HepG2 (cell line): ENCODE results near the gene POLR3GL. TPM values are rescaled to one million over a fixed set of nuclear protein-coding genes. Genes with fewer than 3 reads are reported as not detected.
A peak's percentile ranks its signal among the peaks of the same experiment; 100 is the strongest.

Experiments used
- HMG20A ChIP-seq: IDR thresholded peaks from 2 replicates; pipeline ENCODE4 v1.6.1; 2016; ENCODE audit warnings: borderline replicate concordance
- HNRNPLL ChIP-seq: fragments of 200-400 bp; formaldehyde crosslinking; IDR thresholded peaks from 2 replicates; pipeline ENCODE4 v1.6.1; 2017; ENCODE audit warnings: mild to moderate bottlenecking, low read depth, low read length; ENCODE audit not compliant: poor library complexity, severe bottlenecking
- KAT8 ChIP-seq: IDR thresholded peaks from 2 replicates; pipeline ENCODE4 v1.6.1; 2016; ENCODE audit warnings: missing genetic modification reagents, missing compliant biosample characterization
- MEIS1 ChIP-seq: sonication (generic); formaldehyde crosslinking; IDR thresholded peaks from 2 replicates; pipeline ENCODE4 v1.9.0; 2021; ENCODE audit warnings: mild to moderate bottlenecking, missing genetic modification reagents, moderate library complexity, borderline replicate concordance
- MIER3 ChIP-seq: IDR thresholded peaks from 2 replicates; pipeline ENCODE4 v1.6.1; 2016; ENCODE audit warnings: missing compliant biosample characterization, borderline replicate concordance
- NR2F1 ChIP-seq, 2 experiments: fragments of 450-650 bp in 1 of 2; formaldehyde crosslinking in 1 of 2; IDR thresholded peaks; 2 replicates each; pipeline versions ENCODE4 v1.5.0 to v1.6.1; 2016 to 2020; ENCODE audit warnings: mild to moderate bottlenecking in 1 of 2, missing compliant biosample characterization in 1 of 2, missing genetic modification reagents in 1 of 2, moderate library complexity in 1 of 2
- POLR2AphosphoS5 ChIP-seq: IDR thresholded peaks from 2 replicates; pipeline ENCODE4 v1.6.1; 2012; ENCODE audit warnings: low read depth, low read length
- PPARG ChIP-seq: conservative IDR thresholded peaks from 2 replicates; pipeline ENCODE4 v1.6.1; 2016; ENCODE audit warnings: missing biosample characterization, missing genetic modification reagents
- SRSF1 ChIP-seq: fragments of 200-400 bp; formaldehyde crosslinking; optimal IDR thresholded peaks from 2 replicates; pipeline ENCODE3; 2017; ENCODE audit warnings: mild to moderate bottlenecking, low read depth, low read length, moderate library complexity
- TP53 ChIP-seq: sonication (generic); formaldehyde crosslinking; conservative IDR thresholded peaks from 2 replicates; pipeline ENCODE4 v1.4.0; 2020; ENCODE audit warnings: missing genetic modification reagents
- YEATS4 ChIP-seq: sonication (generic); formaldehyde crosslinking; IDR thresholded peaks from 2 replicates; pipeline ENCODE4 v1.4.0; 2020; ENCODE audit warnings: missing genetic modification reagents, borderline replicate concordance
- ZFP41 ChIP-seq: sonication (generic); formaldehyde crosslinking; IDR thresholded peaks from 2 replicates; pipeline ENCODE4 v1.4.0; 2020; ENCODE audit warnings: mild to moderate bottlenecking, missing genetic modification reagents, borderline replicate concordance
- ZMAT3 ChIP-seq: sonication (generic); formaldehyde crosslinking; conservative IDR thresholded peaks from 2 replicates; pipeline ENCODE4 v1.7.0; 2021; ENCODE audit warnings: missing genetic modification reagents
- ZMYM3 ChIP-seq: sonication (generic); formaldehyde crosslinking; IDR thresholded peaks from 2 replicates; pipeline ENCODE4 v1.5.1; 2020; ENCODE audit warnings: mild to moderate bottlenecking, missing genetic modification reagents
- ZNF430 ChIP-seq: sonication (generic); formaldehyde crosslinking; IDR thresholded peaks from 2 replicates; pipeline ENCODE4 v1.9.0; 2021; ENCODE audit warnings: mild to moderate bottlenecking, missing genetic modification reagents
- ZNF674 ChIP-seq: sonication (generic); formaldehyde crosslinking; IDR thresholded peaks from 2 replicates; pipeline ENCODE4 v1.5.0; 2020; ENCODE audit warnings: low read depth, mild to moderate bottlenecking, missing genetic modification reagents
- ZNF841 ChIP-seq: sonication (generic); formaldehyde crosslinking; IDR thresholded peaks from 2 replicates; pipeline ENCODE4 v1.8.1; 2023; ENCODE audit warnings: missing genetic modification reagents, borderline replicate concordance
- polyA plus RNA-seq, 8 experiments: library from polyadenylated mRNA; depleted of rRNA in 3 of 8; stranded (reverse) in 7 of 8; unstranded in 1 of 8; fragments of >200 nt; fragmentation: Illumina TruSeq in 4 of 8; extraction: Trizol in 4 of 8; gene quantifications; 2 replicates each; pipeline versions ENCODE4 v1.2.1 to v1.2.3, GENCODE V29; 2011 to 2016; ENCODE audit warnings: low read depth in 4 of 8, missing spikeins in 1 of 8, mixed read lengths in 1 of 8; ENCODE audit not compliant: insufficient read depth in 1 of 8
- total RNA-seq, 5 experiments: library from RNA; depleted of rRNA; stranded (reverse); fragments of >200 nt; fragmentation: Illumina TruSeq; extraction: Trizol; gene quantifications; 2 replicates each; pipeline ENCODE4 v1.2.3, GENCODE V29; 2016; ENCODE audit warnings: low read depth in 1 of 5
- TF ChIP-seq, protein P1 (sequence below): IDR thresholded peaks from 2 replicates; pipeline ENCODE4 v1.6.1; 2016; ENCODE audit warnings: missing compliant biosample characterization, missing genetic modification reagents, borderline replicate concordance
- TF ChIP-seq, protein P2 (sequence below): sonication (generic); formaldehyde crosslinking; IDR thresholded peaks from 2 replicates; pipeline ENCODE4 v1.4.0; 2020; ENCODE audit warnings: missing genetic modification reagents; ENCODE audit errors: not compliant biosample characterization
- TF ChIP-seq, protein P3 (sequence below): sonication (generic); formaldehyde crosslinking; IDR thresholded peaks from 2 replicates; pipeline ENCODE4 v1.8.0; 2023; ENCODE audit warnings: mild to moderate bottlenecking, missing genetic modification reagents
- TF ChIP-seq, protein P4 (sequence below): sonication (generic); formaldehyde crosslinking; IDR thresholded peaks from 2 replicates; pipeline ENCODE4 v1.4.0; 2020; ENCODE audit warnings: missing genetic modification reagents, borderline replicate concordance
- TF ChIP-seq, protein P5 (sequence below): sonication (generic); formaldehyde crosslinking; conservative IDR thresholded peaks from 2 replicates; pipeline ENCODE4 v1.8.0; 2022; ENCODE audit warnings: missing genetic modification reagents

POLR3GL gene
- total and polyA plus RNA-seq, 2 of the 13 experiments (the other 11 are each of a cell fraction or from before 2014, with no cell fraction given): 11.5 to 12.4 TPM

DNA sequence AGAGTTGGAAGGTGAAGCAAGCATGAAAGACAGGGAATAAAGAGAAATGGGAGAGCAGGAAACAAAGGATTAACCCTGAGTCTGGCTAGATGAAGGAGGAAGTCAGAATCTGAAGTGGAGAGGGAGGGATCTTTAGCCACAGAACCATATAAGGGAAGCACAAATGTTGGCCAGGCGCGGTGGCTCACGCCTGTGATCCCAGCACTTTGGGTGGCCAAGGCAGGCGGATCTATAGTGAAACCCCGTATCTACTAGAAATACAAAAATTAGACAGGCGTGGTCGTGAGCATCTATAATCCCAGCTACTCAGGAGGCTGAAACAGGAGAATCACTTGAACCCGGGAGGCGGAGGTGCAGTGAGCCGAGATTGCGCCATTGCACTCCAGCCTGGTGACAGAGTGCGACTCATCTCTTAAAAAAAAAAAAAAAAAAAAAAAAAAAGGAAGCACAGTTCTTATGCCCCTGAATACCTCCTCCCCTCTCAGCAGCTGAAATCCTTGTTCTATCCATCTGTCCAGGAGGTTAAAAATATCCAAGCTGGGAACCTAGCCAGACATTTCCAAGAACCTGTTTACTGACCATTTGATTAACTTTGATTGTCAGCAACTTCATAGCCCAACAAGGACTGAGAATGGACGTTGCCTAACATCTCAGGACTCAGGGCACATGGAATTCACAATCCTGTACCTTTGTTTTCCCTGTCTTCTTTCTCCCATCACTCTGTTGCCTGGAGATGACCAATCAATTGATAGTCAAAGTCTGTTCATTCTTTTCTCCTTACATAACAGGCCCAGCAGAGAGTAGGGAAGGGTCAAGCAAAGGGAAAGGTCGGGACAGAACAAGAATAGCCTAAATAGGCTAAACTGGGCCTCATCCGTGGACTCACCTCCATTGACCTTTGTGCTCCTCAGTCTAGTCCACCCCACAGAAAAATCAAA is 21.3 kb downstream of the POLR3GL start (continued):
- peak; percentile 24 to 43; a peak in 3 of 4 replicates for TF ChIP-seq NR2F1 (CRISPR knock-in tag; IDR thresholded peaks at IDR 0.05)
- TF ChIP-seq POLR2AphosphoS5: no peak
- TF ChIP-seq KAT8: peak; percentile 35; the same call in 1 of the 2 replicates
- TF ChIP-seq, protein P1, sequence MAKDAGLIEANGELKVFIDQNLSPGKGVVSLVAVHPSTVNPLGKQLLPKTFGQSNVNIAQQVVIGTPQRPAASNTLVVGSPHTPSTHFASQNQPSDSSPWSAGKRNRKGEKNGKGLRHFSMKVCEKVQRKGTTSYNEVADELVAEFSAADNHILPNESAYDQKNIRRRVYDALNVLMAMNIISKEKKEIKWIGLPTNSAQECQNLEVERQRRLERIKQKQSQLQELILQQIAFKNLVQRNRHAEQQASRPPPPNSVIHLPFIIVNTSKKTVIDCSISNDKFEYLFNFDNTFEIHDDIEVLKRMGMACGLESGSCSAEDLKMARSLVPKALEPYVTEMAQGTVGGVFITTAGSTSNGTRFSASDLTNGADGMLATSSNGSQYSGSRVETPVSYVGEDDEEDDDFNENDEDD (CRISPR knock-in tag): no peak
- no peak for TF ChIP-seq ZFP41 (CRISPR knock-in tag)
- TF ChIP-seq ZMYM3 (CRISPR knock-in tag): no peak
- TF ChIP-seq ZMAT3 (CRISPR knock-in tag): no peak
- TF ChIP-seq PPARG (CRISPR knock-in tag): 0 out of 2 replicates have a peak, but pooled peaks have one; percentile 11
- TF ChIP-seq YEATS4 (CRISPR knock-in tag): no peak
- TF ChIP-seq, protein P2, sequence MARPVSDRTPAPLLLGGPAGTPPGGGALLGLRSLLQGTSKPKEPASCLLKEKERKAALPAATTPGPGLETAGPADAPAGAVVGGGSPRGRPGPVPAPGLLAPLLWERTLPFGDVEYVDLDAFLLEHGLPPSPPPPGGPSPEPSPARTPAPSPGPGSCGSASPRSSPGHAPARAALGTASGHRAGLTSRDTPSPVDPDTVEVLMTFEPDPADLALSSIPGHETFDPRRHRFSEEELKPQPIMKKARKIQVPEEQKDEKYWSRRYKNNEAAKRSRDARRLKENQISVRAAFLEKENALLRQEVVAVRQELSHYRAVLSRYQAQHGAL (CRISPR knock-in tag): no peak
- no peak for TF ChIP-seq SRSF1
- TF ChIP-seq, protein P3, sequence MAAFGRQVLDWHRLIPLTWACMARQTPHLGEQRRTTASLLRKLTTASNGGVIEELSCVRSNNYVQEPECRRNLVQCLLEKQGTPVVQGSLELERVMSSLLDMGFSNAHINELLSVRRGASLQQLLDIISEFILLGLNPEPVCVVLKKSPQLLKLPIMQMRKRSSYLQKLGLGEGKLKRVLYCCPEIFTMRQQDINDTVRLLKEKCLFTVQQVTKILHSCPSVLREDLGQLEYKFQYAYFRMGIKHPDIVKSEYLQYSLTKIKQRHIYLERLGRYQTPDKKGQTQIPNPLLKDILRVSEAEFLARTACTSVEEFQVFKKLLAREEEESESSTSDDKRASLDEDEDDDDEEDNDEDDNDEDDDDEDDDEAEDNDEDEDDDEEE (CRISPR knock-in tag): no peak
- no peak for TF ChIP-seq MEIS1 (CRISPR knock-in tag)
- TF ChIP-seq, protein P4, sequence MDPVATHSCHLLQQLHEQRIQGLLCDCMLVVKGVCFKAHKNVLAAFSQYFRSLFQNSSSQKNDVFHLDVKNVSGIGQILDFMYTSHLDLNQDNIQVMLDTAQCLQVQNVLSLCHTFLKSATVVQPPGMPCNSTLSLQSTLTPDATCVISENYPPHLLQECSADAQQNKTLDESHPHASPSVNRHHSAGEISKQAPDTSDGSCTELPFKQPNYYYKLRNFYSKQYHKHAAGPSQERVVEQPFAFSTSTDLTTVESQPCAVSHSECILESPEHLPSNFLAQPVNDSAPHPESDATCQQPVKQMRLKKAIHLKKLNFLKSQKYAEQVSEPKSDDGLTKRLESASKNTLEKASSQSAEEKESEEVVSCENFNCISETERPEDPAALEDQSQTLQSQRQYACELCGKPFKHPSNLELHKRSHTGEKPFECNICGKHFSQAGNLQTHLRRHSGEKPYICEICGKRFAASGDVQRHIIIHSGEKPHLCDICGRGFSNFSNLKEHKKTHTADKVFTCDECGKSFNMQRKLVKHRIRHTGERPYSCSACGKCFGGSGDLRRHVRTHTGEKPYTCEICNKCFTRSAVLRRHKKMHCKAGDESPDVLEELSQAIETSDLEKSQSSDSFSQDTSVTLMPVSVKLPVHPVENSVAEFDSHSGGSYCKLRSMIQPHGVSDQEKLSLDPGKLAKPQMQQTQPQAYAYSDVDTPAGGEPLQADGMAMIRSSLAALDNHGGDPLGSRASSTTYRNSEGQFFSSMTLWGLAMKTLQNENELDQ (CRISPR knock-in tag): no peak
- no peak for TF ChIP-seq HNRNPLL
- TF ChIP-seq, protein P5, sequence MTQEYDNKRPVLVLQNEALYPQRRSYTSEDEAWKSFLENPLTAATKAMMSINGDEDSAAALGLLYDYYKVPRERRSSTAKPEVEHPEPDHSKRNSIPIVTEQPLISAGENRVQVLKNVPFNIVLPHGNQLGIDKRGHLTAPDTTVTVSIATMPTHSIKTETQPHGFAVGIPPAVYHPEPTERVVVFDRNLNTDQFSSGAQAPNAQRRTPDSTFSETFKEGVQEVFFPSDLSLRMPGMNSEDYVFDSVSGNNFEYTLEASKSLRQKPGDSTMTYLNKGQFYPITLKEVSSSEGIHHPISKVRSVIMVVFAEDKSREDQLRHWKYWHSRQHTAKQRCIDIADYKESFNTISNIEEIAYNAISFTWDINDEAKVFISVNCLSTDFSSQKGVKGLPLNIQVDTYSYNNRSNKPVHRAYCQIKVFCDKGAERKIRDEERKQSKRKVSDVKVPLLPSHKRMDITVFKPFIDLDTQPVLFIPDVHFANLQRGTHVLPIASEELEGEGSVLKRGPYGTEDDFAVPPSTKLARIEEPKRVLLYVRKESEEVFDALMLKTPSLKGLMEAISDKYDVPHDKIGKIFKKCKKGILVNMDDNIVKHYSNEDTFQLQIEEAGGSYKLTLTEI (CRISPR knock-in tag): no peak
- no peak for TF ChIP-seq ZNF841
- no peak for TF ChIP-seq ZNF430 (CRISPR knock-in tag)
- no peak for TF ChIP-seq HMG20A (CRISPR knock-in tag)
- TF ChIP-seq ZNF674 (CRISPR knock-in tag): no peak
- no peak for TF ChIP-seq MIER3 (CRISPR knock-in tag)
- TF ChIP-seq TP53 (CRISPR knock-in tag): no peak
